PFSK-1 (cell line): Measurements from ENCODE around the gene DPH6.

Source experiments
- FOXP2 ChIP-seq: optimal IDR thresholded peaks from 2 replicates; pipeline ENCODE3; 2011; ENCODE audit warnings: borderline replicate concordance, control low read depth, inconsistent platforms; ENCODE audit not compliant: insufficient read depth; ENCODE audit errors: extremely low read length, extremely low read depth
- POLR2AphosphoS5 ChIP-seq: IDR thresholded peaks from 2 replicates; pipeline ENCODE4 v1.6.1; 2012; ENCODE audit warnings: low read depth, mild to moderate bottlenecking, control low read depth, low read length, moderate library complexity
- REST ChIP-seq, 2 experiments: IDR thresholded peaks; 2 replicates each; pipeline versions ENCODE4 v1.6.1 to v1.8.0; 2011 to 2012; ENCODE audit warnings: low read depth in 2 of 2, low read length in 2 of 2, control low read depth in 1 of 2, inconsistent platforms in 1 of 2, mild to moderate bottlenecking in 1 of 2, moderate library complexity in 1 of 2; ENCODE audit not compliant: insufficient read depth in 1 of 2
- TAF1 ChIP-seq: IDR thresholded peaks from 2 replicates; pipeline ENCODE4 v1.6.1; 2012; ENCODE audit warnings: low read length, control low read depth, borderline replicate concordance; ENCODE audit not compliant: insufficient read depth

GRCh38 chr15:35327789-35328188, 218.2 kb downstream of the DPH6 start:
- TF ChIP-seq TAF1 (no peak), REST (IDR thresholded peaks at IDR 0.05; ENCODE audit: insufficient read depth in 1 of 2, low read depth in 2 of 2, low read length in 2 of 2) (no peak), POLR2AphosphoS5 (no peak), FOXP2 (no peak)
